Lung (tissue), 12 donors: ENCODE data around the gene LIG1. TPM values are rescaled to one million over a fixed set of nuclear protein-coding genes. Genes with fewer than 3 reads are reported as not detected.
"Not testable (repeated sequence)": the region's sequence is repeated elsewhere in the genome, so short reads cannot be mapped to it uniquely, and the experiment has no call there.

Source experiments
- ATAC-seq: fragments of 200-7000 bp; cut with Tn5 transposase; one replicate; pipeline ENCODE4 v1.9.1; 2020; ENCODE audit warnings: moderate number of reproducible peaks; ENCODE audit not compliant: insufficient read depth, low FRiP score
- DNase-seq, 3 donors: peaks; one replicate each; pipeline ENCODE4 v3.0.0-alpha.2; 2013 to 2017
- H3K27ac ChIP-seq, 2 donors: one replicate each; pipeline ENCODE4 v1.5.1; 2013; ENCODE audit warnings: mild to moderate bottlenecking in 2 of 2, moderate library complexity in 2 of 2, control low read depth in 1 of 2, inconsistent platforms in 1 of 2, low read depth in 1 of 2, low read length in 1 of 2
- H3K27me3 ChIP-seq, 3 donors: one replicate each; pipeline ENCODE4 v1.5.1; 2013; ENCODE audit warnings: low read length in 2 of 3; ENCODE audit not compliant: control insufficient read depth in 3 of 3, insufficient read depth in 3 of 3
- H3K36me3 ChIP-seq, 4 donors: one replicate each; pipeline ENCODE4 v1.5.1; 2013; ENCODE audit warnings: low read length in 4 of 4, mild to moderate bottlenecking in 1 of 4, moderate library complexity in 1 of 4; ENCODE audit not compliant: control insufficient read depth in 4 of 4, insufficient read depth in 4 of 4
- H3K4me1 ChIP-seq, 5 donors: one replicate each; pipeline ENCODE4 v1.5.1; 2013; ENCODE audit warnings: low read length in 5 of 5, mild to moderate bottlenecking in 2 of 5, moderate library complexity in 1 of 5; ENCODE audit not compliant: control insufficient read depth in 5 of 5, insufficient read depth in 5 of 5
- H3K4me3 ChIP-seq: one replicate; pipeline ENCODE4 v1.5.1; 2013; ENCODE audit warnings: mild to moderate bottlenecking, control low read depth, moderate library complexity
- H3K9ac ChIP-seq, 2 donors: one replicate each; pipeline ENCODE4 v1.5.1; 2013; ENCODE audit warnings: low read length in 2 of 2, control low read depth in 1 of 2; ENCODE audit not compliant: insufficient read depth in 1 of 2
- H3K9me3 ChIP-seq, 4 donors: one replicate each; pipeline ENCODE4 v1.5.1; 2013; ENCODE audit warnings: low read length in 3 of 4, mild to moderate bottlenecking in 1 of 4, moderate library complexity in 1 of 4; ENCODE audit not compliant: control insufficient read depth in 4 of 4, insufficient read depth in 3 of 4
- WGBS, 2 donors: extraction: QIAGEN DNeasy Blood & Tissue Kit; methylation state at CpG; one replicate each; pipeline ENCODE4 v1.1.7; 2013; 5-methylcytosine and 5-hydroxymethylcytosine counted together
- polyA plus RNA-seq, 2 donors: library from polyadenylated mRNA; stranded (reverse); fragments of 200-250 nt; gene quantifications; one replicate each; pipeline ENCODE4 v1.2.1, GENCODE V29; 2013
- total RNA-seq, 2 donors: library from RNA; depleted of rRNA in 1 of 2; stranded (reverse); fragments of >200 nt in 1 of 2; gene quantifications; one replicate each; pipeline ENCODE4 v1.2.1, GENCODE V29; 2014 to 2021
- TF ChIP-seq, protein P1 (sequence below): IDR thresholded peaks from 2 replicates; pipeline ENCODE4 v1.5.1; 2012; ENCODE audit warnings: mild to moderate bottlenecking; ENCODE audit errors: control extremely low read depth, extremely low read depth
- donor health status: control.
- donor health status: control.
- donor health status: Bipolar disorder and iron deficiency.
- donor health status: healthy.
- donor health status: DM: yes; HTN: yes; CAD: no.

Gene LIG1
- total and polyA plus RNA-seq, 4 donors: 10.6 to 40.5 (median 25.3) TPM

DNA sequence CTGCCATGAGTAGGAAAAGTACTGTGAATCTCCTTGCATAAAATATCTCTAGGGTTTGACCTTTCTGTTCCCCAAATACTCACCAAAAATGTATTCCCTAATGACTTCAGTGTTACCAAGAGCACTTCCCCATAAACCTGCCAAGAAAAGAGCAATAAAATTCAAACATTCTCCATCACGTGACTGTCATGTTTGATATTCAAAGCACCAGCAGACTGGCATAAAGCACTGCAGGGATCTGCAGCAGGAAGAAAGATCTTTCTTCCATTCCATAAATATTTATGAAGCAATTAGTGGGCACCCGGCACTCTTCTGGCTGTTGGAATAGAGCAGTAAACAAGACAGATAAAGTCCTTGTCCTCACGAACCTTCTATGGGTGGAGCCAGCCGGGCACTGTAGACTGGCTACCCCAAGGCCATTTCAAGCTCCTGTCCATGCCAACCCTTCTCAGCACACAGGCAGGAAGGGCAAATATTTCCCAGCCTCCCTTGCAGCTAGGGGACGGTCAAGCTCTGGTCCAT, 79.8 kb downstream of the LIG1 start:
- peaks cover 0 to 2% (median 0%) of the 10 kb centered on the region in 4 donors for H3K9me3 ChIP-seq
- no peaks in the 10 kb centered on the region for H3K27me3 ChIP-seq
- ATAC-seq (no peak), DNase-seq (no peak)
- 47 to 60% methylated on average over 5 of the region's 5 CpGs for WGBS, 2 donors
- H3K27ac ChIP-seq: no peak overlapping the region
- H3K4me3 ChIP-seq: no peak overlapping the region
- peaks cover 0 to 18% (median 1%) of the 10 kb centered on the region in 4 donors for H3K36me3 ChIP-seq
- H3K9ac ChIP-seq: no peak overlapping the region
- no peaks in the 10 kb centered on the region for H3K4me1 ChIP-seq
- TF ChIP-seq, protein P1, sequence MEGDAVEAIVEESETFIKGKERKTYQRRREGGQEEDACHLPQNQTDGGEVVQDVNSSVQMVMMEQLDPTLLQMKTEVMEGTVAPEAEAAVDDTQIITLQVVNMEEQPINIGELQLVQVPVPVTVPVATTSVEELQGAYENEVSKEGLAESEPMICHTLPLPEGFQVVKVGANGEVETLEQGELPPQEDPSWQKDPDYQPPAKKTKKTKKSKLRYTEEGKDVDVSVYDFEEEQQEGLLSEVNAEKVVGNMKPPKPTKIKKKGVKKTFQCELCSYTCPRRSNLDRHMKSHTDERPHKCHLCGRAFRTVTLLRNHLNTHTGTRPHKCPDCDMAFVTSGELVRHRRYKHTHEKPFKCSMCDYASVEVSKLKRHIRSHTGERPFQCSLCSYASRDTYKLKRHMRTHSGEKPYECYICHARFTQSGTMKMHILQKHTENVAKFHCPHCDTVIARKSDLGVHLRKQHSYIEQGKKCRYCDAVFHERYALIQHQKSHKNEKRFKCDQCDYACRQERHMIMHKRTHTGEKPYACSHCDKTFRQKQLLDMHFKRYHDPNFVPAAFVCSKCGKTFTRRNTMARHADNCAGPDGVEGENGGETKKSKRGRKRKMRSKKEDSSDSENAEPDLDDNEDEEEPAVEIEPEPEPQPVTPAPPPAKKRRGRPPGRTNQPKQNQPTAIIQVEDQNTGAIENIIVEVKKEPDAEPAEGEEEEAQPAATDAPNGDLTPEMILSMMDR: no peak

DNA sequence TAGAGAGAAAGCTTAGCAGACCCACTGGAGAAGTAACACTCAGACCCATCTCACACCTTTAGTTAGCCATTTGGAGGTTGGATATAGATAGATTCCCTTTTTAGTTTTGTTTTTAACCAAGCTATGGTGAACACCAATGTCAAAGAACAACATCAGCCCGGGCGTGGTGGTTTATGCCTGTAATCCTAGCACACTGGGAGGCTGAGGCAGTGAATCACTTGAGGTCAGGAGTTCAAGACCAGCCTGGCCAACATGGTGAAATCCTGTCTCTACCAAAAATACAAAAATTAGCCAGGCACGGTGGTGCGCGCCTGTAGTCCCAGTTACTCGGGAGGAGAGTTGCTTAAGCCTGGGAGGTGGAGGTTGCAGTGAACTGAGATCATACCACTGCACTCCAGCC, 81.2 kb downstream of the LIG1 start:
- not testable (repeated sequence) for ATAC-seq, H3K36me3 ChIP-seq, H3K9ac ChIP-seq, H3K27ac ChIP-seq, DNase-seq, H3K4me1 ChIP-seq, H3K27me3 ChIP-seq, H3K9me3 ChIP-seq, H3K4me3 ChIP-seq
- 95 to 96% methylated on average over 6 of the region's 6 CpGs for WGBS, 2 donors

DNA sequence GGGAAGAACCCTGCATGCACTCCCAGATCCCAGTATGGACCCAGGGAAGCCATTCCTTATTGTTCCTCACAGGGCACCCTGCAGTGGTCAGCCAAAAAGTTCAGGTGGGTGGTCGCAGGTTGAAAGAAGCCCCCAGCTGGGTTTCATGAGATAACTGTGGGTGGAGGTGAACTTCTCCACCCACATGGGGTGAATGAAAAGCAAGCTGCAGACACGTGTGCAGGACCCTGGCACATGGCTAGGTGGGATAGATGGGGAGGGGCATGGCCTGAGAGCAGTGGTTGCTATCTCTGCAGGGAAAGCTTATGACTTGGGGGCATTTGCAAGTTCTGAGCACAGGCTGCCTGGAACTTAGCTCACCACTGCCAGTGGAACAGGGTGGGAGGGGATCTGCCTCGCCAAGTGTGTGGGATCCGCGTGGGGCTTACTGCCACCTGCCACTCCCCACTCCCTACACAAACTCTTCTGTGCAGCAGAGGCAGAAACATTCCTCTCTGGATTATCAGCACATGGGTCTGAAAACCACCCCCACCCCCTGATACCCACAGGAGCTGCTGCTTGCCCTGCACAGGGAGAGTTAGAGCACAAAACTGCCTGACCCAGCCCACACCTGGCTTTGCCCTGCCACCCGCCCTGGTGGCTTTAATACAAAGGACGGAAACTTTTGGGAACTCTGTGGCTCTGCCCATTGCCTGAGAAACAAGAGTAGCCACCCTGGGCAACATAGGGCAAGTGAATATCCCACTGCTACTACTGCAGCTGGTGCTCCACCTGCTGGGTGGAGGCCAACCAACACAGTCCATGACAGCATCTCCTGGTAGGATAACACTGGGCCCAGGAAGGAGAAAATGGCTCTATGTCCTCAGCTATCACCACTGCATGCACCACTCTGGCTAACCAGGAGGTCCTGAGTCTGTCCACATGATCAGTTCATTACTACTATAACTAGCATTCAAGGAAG, 84.0 kb downstream of the LIG1 start:
- Histone ChIP-seq H3K4me3 (no peak overlapping the region), H3K4me1 (peaks cover 0 to 3% (median 0%) of the 10 kb centered on the region in 5 donors), H3K9ac (no peak overlapping the region), H3K36me3 (no peaks in the 10 kb centered on the region), H3K27ac (no peak overlapping the region), H3K9me3 (no peaks in the 10 kb centered on the region), H3K27me3 (no peaks in the 10 kb centered on the region)
- DNase-seq (no peak), ATAC-seq (no peak)
- WGBS, 2 donors: 88 to 96% methylated on average over 7 of the region's 7 CpGs
- TF ChIP-seq, protein P1: no peak

DNA sequence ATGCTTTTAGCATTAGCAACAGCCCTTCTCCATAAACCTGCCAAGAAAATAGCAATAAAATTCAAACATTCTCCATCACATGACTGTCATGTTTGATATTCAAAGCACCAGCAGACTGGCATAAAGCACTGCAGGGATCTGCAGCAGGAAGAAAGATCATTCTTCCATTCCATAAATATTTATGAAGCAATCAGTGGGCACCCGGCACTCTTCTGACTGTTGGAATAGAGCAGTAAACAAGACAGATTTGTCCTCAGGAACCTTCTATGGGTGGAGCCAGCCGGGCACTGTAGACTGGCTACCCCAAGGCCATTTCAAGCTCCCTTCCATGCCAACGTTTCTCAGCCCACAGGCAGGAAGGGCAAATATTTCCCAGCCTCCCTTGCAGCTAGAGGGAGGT, 85.1 kb downstream of the LIG1 start:
- Histone ChIP-seq H3K9ac (no peak overlapping the region), H3K4me1 (peaks cover 0 to 3% (median 0%) of the 10 kb centered on the region in 5 donors), H3K36me3 (no peaks in the 10 kb centered on the region), H3K9me3 (no peaks in the 10 kb centered on the region), H3K4me3 (no peak overlapping the region), H3K27me3 (no peaks in the 10 kb centered on the region), H3K27ac (no peak overlapping the region)
- TF ChIP-seq, protein P1: no peak
- ATAC-seq: no peak
- WGBS, 2 donors: 45 to 72% methylated on average over 3 of the region's 3 CpGs
- no peak for DNase-seq
